GM23338 (cell line): ENCODE data around the gene INAFM1.

Source experiments
- CTCF ChIP-seq, 2 experiments: fragments of 200-600 bp in 1 of 2; sonication (generic) in 1 of 2; conservative IDR thresholded peaks; 2 replicates each; pipeline versions ENCODE4 v1.5.1 to v1.6.1; 2016 to 2017; ENCODE audit warnings: antibody characterized with exemption in 2 of 2, low read depth in 2 of 2, mild to moderate bottlenecking in 2 of 2, moderate library complexity in 1 of 2
- EZH2phosphoT487 ChIP-seq: fragments of 200-600 bp; sonication (generic); IDR thresholded peaks from one replicate; pipeline ENCODE4 v1.8.1; 2018; ENCODE audit warnings: antibody characterized with exemption; ENCODE audit not compliant: unreplicated experiment

- TF ChIP-seq CTCF (conservative IDR thresholded peaks at IDR 0.05; ENCODE audit: low read depth in 2 of 2) = no peak
- TF ChIP-seq EZH2phosphoT487 = no peak
Observed at GRCh38 chr19:47229676-47230053, 45.0 kb upstream of the INAFM1 start.
